Cardiac muscle cell (in vitro differentiated cells and primary cell): ENCODE results near the gene YAP1. TPM values are rescaled to one million over a fixed set of nuclear protein-coding genes. Genes with fewer than 3 reads are reported as not detected.

Experiments used
- DNase-seq, 2 donors: peaks; one replicate each; pipeline versions ENCODE4 v3.0.0 to v3.0.0-alpha.2; 2010 to 2017; ENCODE audit warnings: low read depth in 1 of 2, low spot score in 1 of 2
- H3K27ac ChIP-seq: fragments of 200-600 bp; sonication (generic); 2 replicates; pipeline ENCODE4 v1.5.1; 2016
- H3K27me3 ChIP-seq: fragments of 200-600 bp; sonication (generic); 2 replicates; pipeline ENCODE4 v1.6.0; 2016; ENCODE audit warnings: control low read depth
- H3K36me3 ChIP-seq: fragments of 200-600 bp; sonication (generic); 2 replicates; pipeline ENCODE4 v1.5.1; 2016; ENCODE audit warnings: control low read depth
- H3K4me1 ChIP-seq: fragments of 200-600 bp; sonication (generic); 2 replicates; pipeline ENCODE4 v1.8.1; 2017; ENCODE audit warnings: low read depth, mild to moderate bottlenecking, mixed run types
- H3K4me3 ChIP-seq: fragments of 200-600 bp; sonication (generic); 2 replicates; pipeline ENCODE4 v1.5.1; 2016; ENCODE audit warnings: mild to moderate bottlenecking
- H3K9me3 ChIP-seq: fragments of 200-600 bp; sonication (generic); 2 replicates; pipeline ENCODE4 v1.5.1; 2017; ENCODE audit warnings: low read depth, mild to moderate bottlenecking, control low read depth
- polyA plus RNA-seq: library from polyadenylated mRNA; unstranded; fragments of >200 nt; fragmentation: Nextera tagmentation; extraction: Ambion mirVana; gene quantifications from 2 replicates; pipeline ENCODE4 v1.2.1, GENCODE V29; 2016
- total RNA-seq: library from RNA; depleted of rRNA; stranded (reverse); fragments of >200 nt; gene quantifications from 2 replicates; pipeline ENCODE4 v1.2.3, GENCODE V29; 2016
- TF ChIP-seq, protein P1 (sequence below): IDR thresholded peaks from 2 replicates; pipeline ENCODE4 v1.5.1; 2012; ENCODE audit warnings: low read depth, mild to moderate bottlenecking, low read length

Gene YAP1
- total and polyA plus RNA-seq, 2 experiments from 2014 or later: 40.8 to 277 TPM

- H3K36me3 ChIP-seq: no peaks in the 10 kb centered on the region
- peak overlapping the region; percentile 88 for H3K27ac ChIP-seq
- peak in 1 of 2 donors; percentile 52 for DNase-seq
- H3K4me3 ChIP-seq: no peak overlapping the region
- TF ChIP-seq, protein P1, sequence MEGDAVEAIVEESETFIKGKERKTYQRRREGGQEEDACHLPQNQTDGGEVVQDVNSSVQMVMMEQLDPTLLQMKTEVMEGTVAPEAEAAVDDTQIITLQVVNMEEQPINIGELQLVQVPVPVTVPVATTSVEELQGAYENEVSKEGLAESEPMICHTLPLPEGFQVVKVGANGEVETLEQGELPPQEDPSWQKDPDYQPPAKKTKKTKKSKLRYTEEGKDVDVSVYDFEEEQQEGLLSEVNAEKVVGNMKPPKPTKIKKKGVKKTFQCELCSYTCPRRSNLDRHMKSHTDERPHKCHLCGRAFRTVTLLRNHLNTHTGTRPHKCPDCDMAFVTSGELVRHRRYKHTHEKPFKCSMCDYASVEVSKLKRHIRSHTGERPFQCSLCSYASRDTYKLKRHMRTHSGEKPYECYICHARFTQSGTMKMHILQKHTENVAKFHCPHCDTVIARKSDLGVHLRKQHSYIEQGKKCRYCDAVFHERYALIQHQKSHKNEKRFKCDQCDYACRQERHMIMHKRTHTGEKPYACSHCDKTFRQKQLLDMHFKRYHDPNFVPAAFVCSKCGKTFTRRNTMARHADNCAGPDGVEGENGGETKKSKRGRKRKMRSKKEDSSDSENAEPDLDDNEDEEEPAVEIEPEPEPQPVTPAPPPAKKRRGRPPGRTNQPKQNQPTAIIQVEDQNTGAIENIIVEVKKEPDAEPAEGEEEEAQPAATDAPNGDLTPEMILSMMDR: no peak
- H3K9me3 ChIP-seq: no peaks in the 10 kb centered on the region
- peaks cover 84% of the 10 kb centered on the region for H3K4me1 ChIP-seq
- H3K27me3 ChIP-seq: no peaks in the 10 kb centered on the region
Observed at GRCh38 chr11:102143867-102144266, 33.6 kb downstream of the YAP1 start.

DNA sequence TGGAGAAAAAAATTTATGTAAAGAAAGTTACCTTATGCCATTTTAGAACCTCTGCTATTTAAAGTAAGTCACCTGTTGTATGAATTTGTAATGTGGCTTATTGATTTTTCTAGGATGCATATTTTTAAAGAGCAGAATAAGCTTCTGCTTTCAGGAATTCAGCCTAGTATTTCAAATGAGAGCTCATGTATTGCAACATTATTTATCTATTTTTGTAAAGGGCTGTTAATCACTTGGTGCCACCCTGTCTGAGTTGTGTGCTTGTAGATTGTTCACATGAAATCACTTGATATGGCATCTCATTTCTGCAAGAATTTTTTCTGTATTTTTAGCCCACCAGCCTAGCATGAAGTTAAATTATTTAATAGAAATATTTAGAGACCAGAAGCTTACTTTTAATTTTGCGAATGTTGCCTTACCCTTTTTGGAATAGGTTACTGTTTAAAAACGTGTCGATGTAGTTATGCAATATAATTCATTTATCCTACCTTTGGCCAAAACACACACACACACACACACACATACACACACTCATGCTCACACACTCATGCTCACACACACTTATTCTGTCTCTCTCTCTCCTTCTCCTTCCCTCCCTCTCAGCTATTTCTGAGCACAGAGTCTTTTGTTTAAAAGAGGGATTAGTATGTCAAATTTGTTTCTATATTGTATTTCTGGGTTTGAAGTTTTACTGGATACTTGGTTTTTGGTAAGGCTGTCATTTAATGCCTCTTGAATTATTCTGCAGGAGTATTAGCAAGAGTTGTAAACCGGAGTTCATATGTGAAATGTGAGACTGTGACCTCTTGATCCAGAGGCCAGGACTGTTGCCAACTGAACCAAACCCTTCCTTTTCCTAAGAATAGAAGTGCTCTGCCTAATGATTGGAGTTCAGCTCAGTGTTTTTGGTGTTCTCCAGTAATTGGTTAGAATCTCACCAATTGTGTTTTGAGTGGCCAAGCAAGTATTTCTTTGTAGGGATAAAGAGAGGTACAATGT, 34.4 kb downstream of the YAP1 start:
- Histone ChIP-seq H3K36me3 (no peaks in the 10 kb centered on the region), H3K9me3 (no peaks in the 10 kb centered on the region), H3K4me3 (no peak overlapping the region), H3K27ac (peak overlapping the region; percentile 88), H3K4me1 (peaks cover 77% of the 10 kb centered on the region), H3K27me3 (no peaks in the 10 kb centered on the region)
- TF ChIP-seq, protein P1: no peak
- DNase-seq: peak; percentile 43 to 63

DNA sequence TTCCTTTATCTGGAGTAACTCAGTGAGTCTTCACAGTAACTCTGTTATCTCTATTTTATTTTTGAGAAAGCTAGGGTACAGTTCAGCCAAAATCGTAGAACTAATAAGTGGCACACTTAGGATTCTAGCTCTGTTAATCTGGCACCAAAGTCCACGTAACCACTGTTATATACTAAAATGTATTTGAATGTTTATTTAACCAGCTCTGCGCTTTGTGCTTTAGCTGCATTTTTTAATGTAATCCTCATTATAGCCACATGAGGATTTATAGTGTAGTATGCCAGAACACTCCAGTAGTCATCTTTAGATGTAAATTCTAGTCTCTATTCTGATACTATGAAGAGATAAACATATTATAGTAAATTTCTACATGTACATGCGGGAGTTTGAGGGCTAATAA, 36.8 kb downstream of the YAP1 start:
- H3K9me3 ChIP-seq: no peaks in the 10 kb centered on the region
- H3K4me3 ChIP-seq: no peak overlapping the region
- H3K27ac ChIP-seq: peak overlapping the region; percentile 88
- no peaks in the 10 kb centered on the region for H3K27me3 ChIP-seq
- peak in 1 of 2 donors; percentile 15 for DNase-seq
- TF ChIP-seq, protein P1: no peak
- peaks cover 63% of the 10 kb centered on the region for H3K4me1 ChIP-seq
- no peaks in the 10 kb centered on the region for H3K36me3 ChIP-seq

- Histone ChIP-seq H3K27ac (peak overlapping the region; percentile 88), H3K9me3 (no peaks in the 10 kb centered on the region), H3K4me1 (peaks cover 59% of the 10 kb centered on the region), H3K4me3 (no peak overlapping the region), H3K27me3 (no peaks in the 10 kb centered on the region), H3K36me3 (no peaks in the 10 kb centered on the region)
- TF ChIP-seq, protein P1: no peak
- DNase-seq: peak in 1 of 2 donors; percentile 54
Observed at GRCh38 chr11:102147632-102148031, 37.4 kb downstream of the YAP1 start.

DNA sequence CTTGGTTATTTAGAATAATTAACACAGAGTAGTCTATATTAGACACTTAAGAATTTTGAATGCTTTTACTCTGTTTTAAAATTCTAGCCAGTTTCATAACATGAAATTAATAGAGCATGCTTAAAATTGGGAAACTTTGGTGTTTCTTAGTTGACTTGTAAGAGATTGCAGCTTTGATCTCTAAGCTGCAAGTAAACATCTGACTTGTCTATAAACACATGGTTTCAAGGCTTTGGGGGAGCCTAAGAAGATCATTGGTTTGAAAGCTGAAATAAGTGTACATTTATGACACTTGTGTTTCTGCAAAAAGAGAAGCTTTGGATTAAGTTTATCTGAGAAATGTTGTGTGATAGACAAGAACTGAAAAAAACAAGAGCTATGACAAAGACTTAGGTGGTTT, 37.8 kb downstream of the YAP1 start:
- Histone ChIP-seq H3K36me3 (no peaks in the 10 kb centered on the region), H3K4me1 (peaks cover 59% of the 10 kb centered on the region), H3K9me3 (no peaks in the 10 kb centered on the region), H3K27ac (peak overlapping the region; percentile 31), H3K27me3 (no peaks in the 10 kb centered on the region), H3K4me3 (no peak overlapping the region)
- TF ChIP-seq, protein P1: no peak
- no peak for DNase-seq
